HG02885 (cell line): ENCODE results near the gene MLLT10.
A peak's percentile ranks its signal among the peaks of the same experiment; 100 is the strongest.

Source experiments
- ATAC-seq: cut with Tn5 transposase; IDR thresholded peaks from one replicate; pipeline ENCODE4 v1.9.1; 2021; ENCODE audit warnings: mild to moderate bottlenecking; ENCODE audit not compliant: unreplicated experiment, poor library complexity

MLLT10 gene

GRCh38 chr10:21722209-21722608, 188.2 kb downstream of the MLLT10 start:
- no peak for ATAC-seq

GRCh38 chr10:21724020-21724589, 190.1 kb downstream of the MLLT10 start:
- ATAC-seq, result no peak

GRCh38 chr10:21724687-21725367, 190.8 kb downstream of the MLLT10 start:
- ATAC-seq, result peak; percentile 93

- ATAC-seq, result no peak
These were observed 192.7 kb downstream of the MLLT10 start for GRCh38 chr10:21726601-21727225.

- no peak for ATAC-seq
These were observed 193.6 kb downstream of the MLLT10 start for GRCh38 chr10:21727452-21728168.

- ATAC-seq, result no peak
These were observed 194.6 kb downstream of the MLLT10 start for GRCh38 chr10:21728618-21729017.

GRCh38 chr10:21732067-21732772, 198.2 kb downstream of the MLLT10 start:
- ATAC-seq, result peak; percentile 96

- no peak for ATAC-seq
These were observed 199.7 kb downstream of the MLLT10 start for GRCh38 chr10:21733710-21734109.

GRCh38 chr10:21737106-21737505, 203.1 kb downstream of the MLLT10 start:
- ATAC-seq, result no peak

GRCh38 chr10:21740989-21741388, 207.0 kb downstream of the MLLT10 start:
- ATAC-seq, result no peak

GRCh38 chr10:21742740-21743412, 208.8 kb downstream of the MLLT10 start:
- ATAC-seq, result no peak

- no peak for ATAC-seq
These were observed 210.2 kb downstream of the MLLT10 start for GRCh38 chr10:21744223-21744622.

GRCh38 chr10:21746118-21746517, 212.1 kb downstream of the MLLT10 start:
- ATAC-seq, result no peak

GRCh38 chr10:21747809-21748208, 213.8 kb downstream of the MLLT10 start:
- ATAC-seq, result no peak

- no peak for ATAC-seq
These were observed 215.8 kb downstream of the MLLT10 start for GRCh38 chr10:21749788-21750187.

- no peak for ATAC-seq
These were observed 216.4 kb downstream of the MLLT10 start for GRCh38 chr10:21750424-21750823.

GRCh38 chr10:21751341-21752310, 217.6 kb downstream of the MLLT10 start:
- ATAC-seq, result no peak

GRCh38 chr10:21753497-21754270, 219.7 kb downstream of the MLLT10 start:
- no peak for ATAC-seq
